HG02970 (cell line): ENCODE data around the gene RAB34.
"Not testable (repeated sequence)": the region's sequence is repeated elsewhere in the genome, so short reads cannot be mapped to it uniquely, and the experiment has no call there.

Source experiments
- ATAC-seq: cut with Tn5 transposase; IDR thresholded peaks from one replicate; pipeline ENCODE4 v1.9.1; 2021; ENCODE audit warnings: mild to moderate bottlenecking, moderate library complexity, moderate number of reproducible peaks; ENCODE audit not compliant: unreplicated experiment, low FRiP score

RAB34 gene

GRCh38 chr17:28747051-28747691, 29.5 kb upstream of the RAB34 start:
- no peak for ATAC-seq

DNA sequence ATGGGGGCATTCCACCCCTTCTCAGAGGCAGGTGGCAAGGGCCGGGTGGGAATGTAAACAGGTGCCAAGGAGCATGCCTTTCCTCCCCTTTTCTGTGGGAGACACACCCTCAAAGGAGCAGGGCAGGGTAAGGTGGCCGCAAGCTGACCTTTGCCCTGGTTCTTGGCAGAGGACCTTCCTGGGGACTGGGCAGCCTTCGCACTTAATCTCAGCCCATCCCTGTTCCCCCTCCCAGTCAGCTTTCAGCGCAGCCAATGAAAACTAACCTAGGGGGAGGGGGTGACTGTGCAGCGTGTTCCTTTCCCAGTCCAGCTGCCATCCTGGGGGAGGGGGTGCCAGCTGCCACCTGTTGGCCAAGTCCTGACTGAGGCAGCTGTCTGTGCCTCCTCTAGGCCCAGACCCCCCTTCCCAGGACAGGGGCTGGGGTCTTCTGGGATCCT, 29.0 kb upstream of the RAB34 start:
- ATAC-seq, result no peak

DNA sequence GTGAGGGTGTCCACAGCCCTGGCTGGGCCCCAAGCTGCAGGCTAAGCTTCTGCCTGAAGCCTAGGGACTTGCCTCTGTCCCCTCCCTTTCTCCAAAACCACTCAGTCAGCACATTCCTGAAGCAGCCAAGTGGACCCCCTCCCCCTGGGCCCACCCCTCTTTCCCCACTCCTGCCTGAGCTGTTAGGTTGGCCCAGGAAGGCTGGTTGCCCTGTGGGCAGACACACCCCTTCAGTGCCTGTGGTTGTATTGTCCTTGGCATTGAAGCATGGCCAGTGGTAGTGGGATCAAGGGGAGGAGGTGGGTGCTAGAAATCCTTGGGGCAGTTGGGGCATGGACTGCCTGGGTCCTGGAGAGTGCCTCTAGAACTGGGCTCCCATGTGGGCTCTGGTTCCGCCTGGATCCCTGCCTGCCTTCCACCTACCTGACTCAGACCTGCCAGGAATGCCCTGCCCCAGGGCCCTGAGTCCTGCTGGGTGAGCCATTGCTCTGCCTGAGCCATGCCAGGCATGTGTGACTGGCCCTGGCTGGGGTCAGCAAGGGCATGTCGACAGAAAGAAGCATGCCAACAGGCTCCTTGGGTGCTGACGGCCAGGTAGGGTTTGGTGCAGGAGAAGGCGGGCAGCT, 28.2 kb upstream of the RAB34 start:
- ATAC-seq, result no peak

DNA sequence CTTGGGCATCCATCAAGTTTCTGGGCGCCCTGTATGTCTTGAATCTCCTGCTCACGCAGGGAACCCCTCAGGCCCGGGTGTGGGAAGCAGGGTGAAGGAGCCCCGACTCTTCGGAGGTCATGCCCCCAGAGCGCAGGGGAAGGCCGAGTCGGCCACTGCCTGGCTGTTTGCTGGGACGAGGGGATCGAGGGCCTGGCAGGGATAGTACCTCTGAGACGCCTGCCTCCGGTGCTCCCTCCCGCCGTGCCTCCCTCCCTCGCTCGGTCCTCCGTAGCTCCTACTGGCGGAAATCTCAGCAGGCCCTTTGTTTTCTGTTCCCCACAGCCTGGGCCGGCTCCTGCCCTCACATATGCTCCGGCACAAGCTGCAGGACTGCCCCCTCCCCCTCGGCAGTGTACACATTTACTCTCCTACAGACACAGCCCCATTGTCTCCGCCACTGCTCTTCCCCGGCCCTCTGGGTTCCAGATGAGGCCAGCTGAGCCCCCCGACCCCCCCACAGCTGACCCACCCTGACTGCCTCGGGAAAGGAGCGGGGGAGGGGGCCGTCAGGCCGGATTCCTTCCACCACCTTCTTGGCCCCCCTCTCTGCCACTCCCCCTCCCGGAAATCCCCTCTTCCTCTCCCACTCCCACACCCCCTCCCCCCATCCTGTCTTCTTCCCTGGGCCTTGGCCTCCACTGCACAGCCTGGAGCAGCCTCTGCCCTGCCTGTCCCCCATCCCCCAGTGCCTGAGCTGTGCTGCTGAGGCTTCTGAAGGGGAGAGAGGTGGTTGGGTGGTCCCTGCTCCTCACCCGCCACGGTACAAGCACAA, 27.5 kb upstream of the RAB34 start:
- no peak for ATAC-seq

GRCh38 chr17:28744104-28744971, 26.7 kb upstream of the RAB34 start:
- peak; percentile 36 for ATAC-seq

GRCh38 chr17:28743243-28744103, 25.8 kb upstream of the RAB34 start, which contains the start of gene TRAF4:
TRAF4 (plus strand) TSS chr17:28744011; CDS start chr17:28744113, 102 bp downstream.
- ATAC-seq, result peak; percentile 64

- no peak for ATAC-seq
These were observed 24.0 kb upstream of the RAB34 start for GRCh38 chr17:28741358-28742349.

DNA sequence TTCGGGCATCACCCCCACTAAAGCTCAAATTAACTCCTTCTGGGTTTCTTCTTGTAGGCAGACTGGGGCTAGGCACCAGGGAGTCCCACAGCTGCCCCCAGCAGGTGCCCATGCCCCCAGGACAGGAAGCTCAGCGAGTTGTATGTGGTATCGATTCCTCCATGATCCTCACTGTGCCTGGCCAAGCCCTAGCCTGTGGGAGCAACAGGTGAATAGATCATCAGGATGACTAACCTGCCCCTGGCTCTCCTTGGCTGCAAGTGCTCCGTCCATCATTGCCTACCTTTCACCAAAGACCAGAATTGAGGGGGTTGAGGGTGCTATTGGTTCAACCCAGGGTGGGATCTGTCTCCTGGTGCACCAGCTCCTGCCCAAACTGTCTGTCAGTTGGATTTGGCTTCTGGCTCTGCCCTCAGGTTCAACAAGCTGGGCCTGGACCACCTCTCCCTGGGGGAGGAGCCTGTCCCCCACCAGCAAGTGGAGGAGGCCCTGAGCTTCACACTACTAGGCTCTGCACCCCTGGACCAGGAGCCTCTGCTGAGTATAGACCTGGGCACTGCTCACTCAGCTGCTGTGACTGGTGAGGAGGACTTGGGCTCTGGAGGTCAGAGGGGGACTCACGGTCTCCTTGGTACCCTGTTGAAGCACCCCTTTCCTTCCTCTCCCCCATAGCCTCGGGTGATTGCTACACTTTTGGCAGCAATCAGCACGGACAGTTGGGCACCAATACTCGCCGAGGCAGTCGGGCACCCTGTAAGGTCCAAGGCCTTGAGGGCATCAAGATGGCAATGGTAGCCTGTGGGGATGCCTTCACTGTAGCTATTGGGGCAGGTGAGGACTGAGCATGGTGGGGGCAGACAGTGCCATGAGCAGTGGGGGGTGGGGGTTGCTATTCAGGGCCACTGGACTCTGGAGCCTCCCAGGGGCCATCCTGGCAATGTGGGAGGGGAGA, 23.0 kb upstream of the RAB34 start:
- no peak for ATAC-seq

DNA sequence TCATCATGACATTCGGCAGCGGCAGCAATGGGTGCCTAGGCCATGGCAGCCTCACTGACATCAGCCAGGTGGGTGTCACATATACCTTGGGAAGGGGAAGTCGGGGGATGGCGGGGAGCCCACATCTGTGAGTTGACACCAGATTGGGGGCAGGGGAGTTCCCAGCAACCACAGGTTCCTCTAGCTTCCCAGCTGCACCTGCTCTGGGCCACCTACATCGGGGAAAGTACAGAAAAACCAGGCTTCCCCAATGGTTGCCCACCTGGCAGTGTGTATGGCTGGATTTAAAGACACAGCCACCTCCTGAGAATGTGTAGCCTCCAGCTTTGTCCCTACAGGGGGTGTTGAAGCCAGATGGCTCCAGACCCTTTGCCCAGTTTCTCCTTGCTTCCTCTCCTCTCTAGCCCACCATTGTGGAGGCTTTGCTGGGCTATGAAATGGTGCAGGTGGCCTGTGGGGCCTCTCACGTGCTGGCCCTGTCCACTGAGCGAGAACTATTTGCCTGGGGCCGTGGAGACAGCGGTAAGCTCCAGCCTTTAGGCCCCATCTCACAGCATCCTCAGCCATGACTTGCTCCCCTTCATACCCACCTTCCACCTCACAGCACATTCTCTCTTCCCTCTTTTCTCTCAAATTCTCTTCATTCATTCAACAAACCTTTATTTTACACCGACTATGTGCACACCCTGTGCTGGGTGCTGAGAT, 21.2 kb upstream of the RAB34 start:
- ATAC-seq, result no peak

- ATAC-seq, result peak; percentile 48
These were observed 20.4 kb upstream of the RAB34 start for GRCh38 chr17:28737770-28738679.

DNA sequence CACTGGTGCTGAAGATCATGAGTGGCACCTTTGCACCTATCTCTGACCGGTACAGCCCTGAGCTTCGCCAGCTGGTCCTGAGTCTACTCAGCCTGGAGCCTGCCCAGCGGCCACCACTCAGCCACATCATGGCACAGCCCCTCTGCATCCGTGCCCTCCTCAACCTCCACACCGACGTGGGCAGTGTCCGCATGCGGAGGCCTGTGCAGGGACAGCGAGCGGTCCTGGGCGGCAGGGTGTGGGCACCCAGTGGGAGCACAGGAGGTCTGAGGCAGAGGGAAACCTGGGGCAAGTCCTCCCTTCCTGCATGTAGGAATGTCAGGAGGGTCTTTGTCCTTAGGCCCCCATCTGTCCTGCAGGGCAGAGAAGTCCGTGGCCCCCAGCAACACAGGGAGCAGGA, 19.6 kb upstream of the RAB34 start:
- ATAC-seq, result no peak

- not testable (repeated sequence) for ATAC-seq
These were observed 18.5 kb upstream of the RAB34 start for GRCh38 chr17:28735913-28736769.

GRCh38 chr17:28735242-28735722, 17.6 kb upstream of the RAB34 start:
- no peak for ATAC-seq

GRCh38 chr17:28734712-28735241, 17.1 kb upstream of the RAB34 start:
- no peak for ATAC-seq
